Spinal cord (tissue), 10 donors: ENCODE data around the gene UROS. TPM values are rescaled to one million over a fixed set of nuclear protein-coding genes. Genes with fewer than 3 reads are reported as not detected.

Experiments
- DNase-seq, 6 donors: peaks; one replicate each; pipeline versions ENCODE4 v3.0.0 to v3.0.0-alpha.2; 2013 to 2015; ENCODE audit warnings: low spot score in 6 of 6, low read depth in 4 of 6
- H3K27ac ChIP-seq: one replicate; pipeline ENCODE4 v1.5.1; 2013; ENCODE audit warnings: low read depth, low read length, control low read depth
- H3K27me3 ChIP-seq: one replicate; pipeline ENCODE4 v1.6.1; 2013; ENCODE audit warnings: low read length; ENCODE audit not compliant: control insufficient read depth, insufficient read depth
- H3K36me3 ChIP-seq: one replicate; pipeline ENCODE4 v1.6.1; 2013; ENCODE audit warnings: low read length; ENCODE audit not compliant: control insufficient read depth, insufficient read depth
- H3K4me1 ChIP-seq: one replicate; pipeline ENCODE4 v1.6.1; 2013; ENCODE audit warnings: low read length; ENCODE audit not compliant: control insufficient read depth, insufficient read depth
- H3K4me3 ChIP-seq: one replicate; pipeline ENCODE4 v1.5.1; 2013; ENCODE audit warnings: low read depth, low read length, control low read depth
- H3K9me3 ChIP-seq: one replicate; pipeline ENCODE4 v1.6.1; 2013; ENCODE audit warnings: low read length; ENCODE audit not compliant: control insufficient read depth, insufficient read depth
- WGBS: methylation state at CpG from one replicate; pipeline ENCODE4 v1.1.5; 2013; ENCODE audit warnings: missing lambda C conversion rate; ENCODE audit not compliant: insufficient coverage; 5-methylcytosine and 5-hydroxymethylcytosine counted together
- long read RNA-seq, 4 donors: transcript quantifications; one replicate each; lab custom pipeline, GENCODE V29; 2026
- polyA plus RNA-seq, 2 donors: library from polyadenylated mRNA; unstranded; fragments of 120-200 nt; gene quantifications; one replicate each; pipeline ENCODE4 v1.2.1, GENCODE V29; 2013; ENCODE audit not compliant: insufficient read length in 2 of 2
- total RNA-seq, 2 donors: library from RNA; depleted of rRNA in 1 of 2; stranded (reverse); fragments of 120-200 nt in 1 of 2; fragments of >200 nt in 1 of 2; gene quantifications; one replicate each; pipeline versions ENCODE4 v1.2.3 to v1.2.4, GENCODE V29; 2013 to 2014
- donor health status: healthy.

The UROS gene
- total RNA-seq, result 10 to 100 TPM; 61.9 to 80.0 TPM
- polyA plus RNA-seq, result 10 to 100 TPM; 86.4 to 88.6 TPM
- long read RNA-seq, donor 1, transcript UROS-209 (2 exons, 777 nt), result minor isoform, 5 of 132 reads
- long read RNA-seq, donor 1, transcript UROS-204 (10 exons, 1,342 nt), result major isoform, 26 of 132 reads
- long read RNA-seq, donor 1, partial matches to known transcripts, result 41 of 132 reads
- long read RNA-seq, donor 1, other reads (novel, unspliced or antisense), result 58 of 132 reads
- long read RNA-seq, donor 2, transcript UROS-204 (10 exons, 1,342 nt), result major isoform, 9 of 20 reads
- long read RNA-seq, donor 2, transcript UROS-209 (2 exons, 777 nt), result minor isoform, 5 of 20 reads
- long read RNA-seq, donor 2, partial matches to known transcripts, result 5 of 20 reads
- long read RNA-seq, donor 2, other reads (novel, unspliced or antisense), result 0 of 20 reads
- long read RNA-seq, donor 3, partial matches to known transcripts, result 0 of 8 reads
- long read RNA-seq, donor 3, other reads (novel, unspliced or antisense), result 0 of 8 reads
- long read RNA-seq, donor 4, transcript UROS-204 (10 exons, 1,342 nt), result major isoform, 16 of 19 reads
- long read RNA-seq, donor 4, partial matches to known transcripts, result 0 of 19 reads
- long read RNA-seq, donor 4, other reads (novel, unspliced or antisense), result 0 of 19 reads

- H3K4me1 ChIP-seq, result peaks cover 14% of the 10 kb centered on the region
- peak within 1 kb of the TSS; percentile 88 for H3K4me3 ChIP-seq
- DNase-seq, result peak; percentile 83 to 98 (median 90)
- no peaks in the 10 kb centered on the region for H3K27me3 ChIP-seq
- peaks cover 11% of the 10 kb centered on the region for H3K36me3 ChIP-seq
- H3K9me3 ChIP-seq, result no peaks in the 10 kb centered on the region
- under 1% methylated on average over 74 of the region's 74 CpGs for WGBS
- H3K27ac ChIP-seq, result peak within 1 kb of the TSS; percentile 87
Measured at GRCh38 chr10:125822878-125823662, at the start of gene UROS, which contains the start of gene BCCIP. Gene UROS (minus strand): TSS chr10:125823258. CDS start chr10:125816499, 6,759 bp downstream. Gene BCCIP (plus strand): TSS chr10:125823546. CDS start chr10:125823558, 12 bp downstream.

GRCh38 chr10:125871338-125871737 is 48.3 kb upstream of the UROS start:
- 96% methylated on average over 3 of the region's 4 CpGs for WGBS
- Histone ChIP-seq H3K36me3 (peaks cover 2% of the 10 kb centered on the region), H3K4me1 (no peaks in the 10 kb centered on the region), H3K4me3 (no peak overlapping the region), H3K27ac (no peak overlapping the region), H3K27me3 (no peaks in the 10 kb centered on the region), H3K9me3 (no peaks in the 10 kb centered on the region)
- no peak for DNase-seq

GRCh38 chr10:125868372-125868975 is 45.4 kb upstream of the UROS start:
- no peaks in the 10 kb centered on the region for H3K4me1 ChIP-seq
- no peak overlapping the region for H3K27ac ChIP-seq
- H3K36me3 ChIP-seq, result peaks cover 11% of the 10 kb centered on the region
- H3K9me3 ChIP-seq, result no peaks in the 10 kb centered on the region
- WGBS, result 80% methylated on average over 1 of the region's 7 CpGs
- DNase-seq, result peak in 3 of 6 donors; percentile 28 to 82 (median 47)
- no peak overlapping the region for H3K4me3 ChIP-seq
- no peaks in the 10 kb centered on the region for H3K27me3 ChIP-seq

- no peak overlapping the region for H3K27ac ChIP-seq
- H3K27me3 ChIP-seq, result no peaks in the 10 kb centered on the region
- H3K9me3 ChIP-seq, result no peaks in the 10 kb centered on the region
- H3K4me3 ChIP-seq, result no peak overlapping the region
- DNase-seq, result no peak
- H3K4me1 ChIP-seq, result no peaks in the 10 kb centered on the region
- peaks cover 11% of the 10 kb centered on the region for H3K36me3 ChIP-seq
- 98% methylated on average over 4 of the region's 7 CpGs for WGBS
Measured at GRCh38 chr10:125866421-125867029, 43.5 kb upstream of the UROS start.

GRCh38 chr10:125865120-125865519 is 42.1 kb upstream of the UROS start:
- 83% methylated on average over 2 of the region's 3 CpGs for WGBS
- Histone ChIP-seq H3K36me3 (peaks cover 15% of the 10 kb centered on the region), H3K27ac (no peak overlapping the region), H3K4me3 (no peak overlapping the region), H3K4me1 (no peaks in the 10 kb centered on the region), H3K27me3 (no peaks in the 10 kb centered on the region), H3K9me3 (no peaks in the 10 kb centered on the region)
- DNase-seq, result no peak

- Histone ChIP-seq H3K4me1 (no peaks in the 10 kb centered on the region), H3K4me3 (no peak overlapping the region), H3K27me3 (no peaks in the 10 kb centered on the region), H3K9me3 (no peaks in the 10 kb centered on the region), H3K36me3 (peaks cover 12% of the 10 kb centered on the region), H3K27ac (no peak overlapping the region)
- WGBS, result no CpG with 5 or more reads among the region's 4 CpGs
- DNase-seq, result no peak
Measured at GRCh38 chr10:125859128-125859817, 36.2 kb upstream of the UROS start.

GRCh38 chr10:125857185-125857760 is 34.2 kb upstream of the UROS start:
- no peak for DNase-seq
- Histone ChIP-seq H3K4me3 (no peak overlapping the region), H3K9me3 (no peaks in the 10 kb centered on the region), H3K4me1 (no peaks in the 10 kb centered on the region), H3K27ac (no peak overlapping the region), H3K27me3 (no peaks in the 10 kb centered on the region), H3K36me3 (peaks cover 12% of the 10 kb centered on the region)
- 62% methylated on average over 1 of the region's 2 CpGs for WGBS

GRCh38 chr10:125852487-125852886 is 29.4 kb upstream of the UROS start:
- H3K4me3 ChIP-seq, result no peak overlapping the region
- no peaks in the 10 kb centered on the region for H3K27me3 ChIP-seq
- H3K27ac ChIP-seq, result no peak overlapping the region
- DNase-seq, result peak in 1 of 6 donors; percentile 67
- WGBS, result 84% methylated on average over 5 of the region's 7 CpGs
- H3K9me3 ChIP-seq, result no peaks in the 10 kb centered on the region
- no peaks in the 10 kb centered on the region for H3K4me1 ChIP-seq
- H3K36me3 ChIP-seq, result peaks cover 21% of the 10 kb centered on the region
